HepG2 (cell line): ENCODE results near the gene VWC2L. TPM values are rescaled to one million over a fixed set of nuclear protein-coding genes. Genes with fewer than 3 reads are reported as not detected.
A peak's percentile ranks its signal among the peaks of the same experiment; 100 is the strongest.

ENCODE experiments used
- ELF3 ChIP-seq: IDR thresholded peaks from 2 replicates; pipeline ENCODE4 v1.6.1; 2016; ENCODE audit warnings: missing genetic modification reagents, missing compliant biosample characterization
- HNRNPUL1 ChIP-seq: fragments of 200-400 bp; formaldehyde crosslinking; IDR thresholded peaks from 2 replicates; pipeline ENCODE4 v1.6.1; 2017; ENCODE audit warnings: low read depth, mild to moderate bottlenecking, low read length, moderate library complexity
- NCOR1 ChIP-seq: fragments of 200-600 bp; sonication (generic); IDR thresholded peaks from 2 replicates; pipeline ENCODE4 v1.7.0; 2017; ENCODE audit warnings: antibody characterized with exemption, low read length, borderline replicate concordance
- NFE2L2 ChIP-seq: fragments of 150-350 bp; IDR thresholded peaks from 2 replicates; pipeline ENCODE4 v1.6.1; 2014; ENCODE audit warnings: low read length
- PRDM15 ChIP-seq: sonication (generic); formaldehyde crosslinking; IDR thresholded peaks from 2 replicates; pipeline ENCODE4 v1.4.0; 2020; ENCODE audit warnings: missing genetic modification reagents
- RBAK ChIP-seq: sonication (generic); formaldehyde crosslinking; IDR thresholded peaks from 2 replicates; pipeline ENCODE4 v1.5.1; 2020; ENCODE audit warnings: mild to moderate bottlenecking, missing genetic modification reagents
- SIN3B ChIP-seq: fragments of 150-350 bp; IDR thresholded peaks from 2 replicates; pipeline ENCODE4 v1.6.1; 2014; ENCODE audit warnings: low read length
- THAP8 ChIP-seq: sonication (generic); formaldehyde crosslinking; IDR thresholded peaks from 2 replicates; pipeline ENCODE4 v1.5.1; 2020; ENCODE audit warnings: missing genetic modification reagents, mild to moderate bottlenecking, borderline replicate concordance
- ZBTB49 ChIP-seq: sonication (generic); formaldehyde crosslinking; IDR thresholded peaks from 2 replicates; pipeline ENCODE4 v1.4.0; 2020; ENCODE audit warnings: missing genetic modification reagents, borderline replicate concordance
- ZKSCAN8 ChIP-seq: IDR thresholded peaks from 2 replicates; pipeline ENCODE4 v1.6.1; 2016; ENCODE audit warnings: borderline replicate concordance, missing genetic modification reagents, missing compliant biosample characterization
- ZNF121 ChIP-seq: sonication (generic); formaldehyde crosslinking; IDR thresholded peaks from 2 replicates; pipeline ENCODE4 v1.5.0; 2020; ENCODE audit warnings: mild to moderate bottlenecking, missing genetic modification reagents
- ZNF496 ChIP-seq: sonication (generic); formaldehyde crosslinking; IDR thresholded peaks from 2 replicates; pipeline ENCODE4 v1.8.1; 2023; ENCODE audit warnings: mild to moderate bottlenecking, moderate library complexity, missing genetic modification reagents; ENCODE audit not compliant: insufficient replicate concordance
- ZNF556 ChIP-seq: sonication (generic); formaldehyde crosslinking; IDR thresholded peaks from 2 replicates; pipeline ENCODE4 v1.4.0; 2020; ENCODE audit warnings: mild to moderate bottlenecking, missing genetic modification reagents, borderline replicate concordance
- ZNF639 ChIP-seq: conservative IDR thresholded peaks from 2 replicates; pipeline ENCODE4 v1.6.1; 2018; ENCODE audit warnings: missing genetic modification reagents
- ZNF747 ChIP-seq: sonication (generic); formaldehyde crosslinking; IDR thresholded peaks from 2 replicates; pipeline ENCODE4 v1.8.1; 2023; ENCODE audit warnings: missing genetic modification reagents, mild to moderate bottlenecking, borderline replicate concordance
- polyA plus RNA-seq, 8 experiments: library from polyadenylated mRNA; depleted of rRNA in 3 of 8; stranded (reverse) in 7 of 8; unstranded in 1 of 8; fragments of >200 nt; fragmentation: Illumina TruSeq in 4 of 8; extraction: Trizol in 4 of 8; gene quantifications; 2 replicates each; pipeline versions ENCODE4 v1.2.1 to v1.2.3, GENCODE V29; 2011 to 2016; ENCODE audit warnings: low read depth in 4 of 8, missing spikeins in 1 of 8, mixed read lengths in 1 of 8; ENCODE audit not compliant: insufficient read depth in 1 of 8
- total RNA-seq, 5 experiments: library from RNA; depleted of rRNA; stranded (reverse); fragments of >200 nt; fragmentation: Illumina TruSeq; extraction: Trizol; gene quantifications; 2 replicates each; pipeline ENCODE4 v1.2.3, GENCODE V29; 2016; ENCODE audit warnings: low read depth in 1 of 5

VWC2L gene
- total and polyA plus RNA-seq, 2 of the 13 experiments (the other 11 are each of a cell fraction or from before 2014, with no cell fraction given), result not detected

- TF ChIP-seq ZBTB49 (CRISPR knock-in tag) (peak; percentile 97), ZNF496 (CRISPR knock-in tag) (no peak), HNRNPUL1 (no peak), ZNF121 (CRISPR knock-in tag) (no peak), ZKSCAN8 (0 out of 2 replicates have a peak, but pooled peaks have one; percentile 59), ZNF556 (CRISPR knock-in tag) (no peak), ZNF639 (CRISPR knock-in tag) (peak; percentile 77; the same call in 1 of the 2 replicates), NCOR1 (no peak), THAP8 (CRISPR knock-in tag) (0 out of 2 replicates have a peak, but pooled peaks have one; percentile 54), NFE2L2 (no peak), RBAK (no peak), SIN3B (no peak), PRDM15 (peak; percentile 46; the same call in 1 of the 2 replicates), ZNF747 (CRISPR knock-in tag) (peak; percentile 41; the same call in 1 of the 2 replicates), ELF3 (CRISPR knock-in tag) (peak; percentile 87)
Measured at GRCh38 chr2:214410918-214411554, at the start of gene VWC2L (continued).
